Hepatocyte (in vitro differentiated cells): Measurements from ENCODE around the gene PPP4R4. TPM values are rescaled to one million over a fixed set of nuclear protein-coding genes. Genes with fewer than 3 reads are reported as not detected.

ENCODE experiments used
- DNase-seq: peaks from one replicate; pipeline ENCODE4 v3.0.0-alpha.2; 2016; ENCODE audit warnings: low spot score
- H2AFZ ChIP-seq: fragments of 200-600 bp; sonication (generic); 2 replicates; pipeline ENCODE4 v1.6.0; 2016; ENCODE audit warnings: antibody characterized with exemption, mild to moderate bottlenecking
- H3K27ac ChIP-seq: fragments of 200-600 bp; sonication (generic); 2 replicates; pipeline ENCODE4 v1.5.1; 2016; ENCODE audit warnings: mild to moderate bottlenecking
- H3K27me3 ChIP-seq: fragments of 200-600 bp; sonication (generic); 2 replicates; pipeline ENCODE4 v1.6.1; 2016
- H3K36me3 ChIP-seq: fragments of 200-600 bp; sonication (generic); replicated peaks from 2 replicates; pipeline ENCODE4 v1.5.1; 2016; ENCODE audit warnings: low read depth; ENCODE audit not compliant: insufficient read depth
- H3K4me1 ChIP-seq: fragments of 200-600 bp; sonication (generic); 2 replicates; pipeline ENCODE4 v1.5.1; 2016; ENCODE audit warnings: mild to moderate bottlenecking, moderate library complexity; ENCODE audit not compliant: insufficient read depth
- H3K4me2 ChIP-seq: fragments of 200-600 bp; sonication (generic); 2 replicates; pipeline ENCODE4 v1.6.0; 2016
- H3K4me3 ChIP-seq: fragments of 200-600 bp; sonication (generic); 2 replicates; pipeline ENCODE4 v1.5.1; 2016; ENCODE audit warnings: mild to moderate bottlenecking
- H3K79me2 ChIP-seq: fragments of 200-600 bp; sonication (generic); 2 replicates; pipeline ENCODE4 v1.6.0; 2017; ENCODE audit warnings: mild to moderate bottlenecking
- H3K9me2 ChIP-seq: fragments of 200-600 bp; sonication (generic); replicated peaks from 2 replicates; pipeline ENCODE4 v1.6.0; 2017; ENCODE audit warnings: mild to moderate bottlenecking; ENCODE audit not compliant: insufficient read depth
- H3K9me3 ChIP-seq: fragments of 200-600 bp; sonication (generic); 2 replicates; pipeline ENCODE4 v1.5.1; 2016; ENCODE audit warnings: low read depth, mild to moderate bottlenecking
- H4K20me1 ChIP-seq: fragments of 200-600 bp; sonication (generic); 2 replicates; pipeline ENCODE4 v1.6.0; 2016; ENCODE audit warnings: mild to moderate bottlenecking; ENCODE audit not compliant: insufficient read depth, poor library complexity, severe bottlenecking
- CTCF ChIP-seq: fragments of 200-600 bp; sonication (generic); IDR thresholded peaks from 2 replicates; pipeline ENCODE4 v1.5.1; 2016; ENCODE audit warnings: antibody characterized with exemption, mild to moderate bottlenecking; ENCODE audit not compliant: poor library complexity
- EZH2 ChIP-seq: fragments of 200-600 bp; sonication (generic); IDR thresholded peaks from 2 replicates; pipeline ENCODE4 v1.6.1; 2016; ENCODE audit warnings: antibody characterized with exemption, mild to moderate bottlenecking, borderline replicate concordance
- EZH2phosphoT487 ChIP-seq: fragments of 200-600 bp; sonication (generic); IDR thresholded peaks from one replicate; pipeline ENCODE4 v1.6.1; 2018; ENCODE audit warnings: antibody characterized with exemption, mild to moderate bottlenecking, low read depth, moderate library complexity; ENCODE audit not compliant: unreplicated experiment, severe bottlenecking
- WGBS: methylation state at CpG from one replicate; pipeline ENCODE4 v1.1.6; 2016; ENCODE audit warnings: low lambda C conversion rate; ENCODE audit errors: missing lambda C conversion rate; 5-methylcytosine and 5-hydroxymethylcytosine counted together
- polyA plus RNA-seq: library from polyadenylated mRNA; unstranded; fragments of >200 nt; fragmentation: Nextera tagmentation; extraction: Ambion mirVana; gene quantifications from 2 replicates; pipeline ENCODE4 v1.2.1, GENCODE V29; 2016
- total RNA-seq: library from RNA; depleted of rRNA; stranded (reverse); fragments of >200 nt; gene quantifications from 2 replicates; pipeline ENCODE4 v1.2.3, GENCODE V29; 2014

The PPP4R4 gene
- total and polyA plus RNA-seq, 2 experiments from 2014 or later, result 1.0 to 3.8 TPM

DNA sequence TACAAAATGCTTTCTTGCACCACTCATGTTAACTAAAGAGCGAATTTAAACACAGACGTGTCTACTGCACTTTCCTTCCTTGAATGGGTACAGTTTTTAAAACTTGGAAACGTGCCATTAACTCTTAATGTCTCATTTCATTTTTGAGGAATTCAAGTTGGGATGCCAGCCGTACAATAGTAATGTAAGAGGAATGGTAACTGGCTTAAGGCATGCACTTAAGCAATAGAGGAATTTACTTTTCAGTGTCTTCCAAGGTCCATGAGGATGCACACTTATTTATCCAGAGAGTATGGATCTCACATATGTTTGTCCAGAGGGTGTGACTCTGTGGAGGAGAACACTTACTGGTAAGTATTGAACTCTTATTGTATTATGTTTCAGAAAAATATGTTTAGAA, 52.9 kb downstream of the PPP4R4 start:
- no peak for DNase-seq
- no peak overlapping the region for H3K4me2 ChIP-seq

GRCh38 chr14:94237046-94237445, 62.9 kb downstream of the PPP4R4 start:
- H3K9me2 ChIP-seq, result no peaks in the 10 kb centered on the region
- TF ChIP-seq EZH2 (no peak), CTCF (no peak), EZH2phosphoT487 (no peak)
- H3K27me3 ChIP-seq, result no peaks in the 10 kb centered on the region
- no peaks in the 10 kb centered on the region for H3K4me1 ChIP-seq
- no peaks in the 10 kb centered on the region for H3K36me3 ChIP-seq
- H3K4me3 ChIP-seq, result no peak overlapping the region
- no peaks in the 10 kb centered on the region for H3K9me3 ChIP-seq
- no peak overlapping the region for H3K4me2 ChIP-seq
- DNase-seq, result no peak
- H2AFZ ChIP-seq, result no peak overlapping the region
- no peaks in the 10 kb centered on the region for H4K20me1 ChIP-seq
- H3K27ac ChIP-seq, result no peak overlapping the region
- no peaks in the 10 kb centered on the region for H3K79me2 ChIP-seq

More for the DNA sequence above, 52.9 kb downstream of the PPP4R4 start:
- no peak overlapping the region for H3K4me3 ChIP-seq
- H3K27ac ChIP-seq, result no peak overlapping the region
- TF ChIP-seq EZH2, result no peak
- TF ChIP-seq EZH2phosphoT487, result no peak
- TF ChIP-seq CTCF, result no peak
- no peaks in the 10 kb centered on the region for H3K9me2 ChIP-seq
- no peaks in the 10 kb centered on the region for H3K79me2 ChIP-seq
- no peak overlapping the region for H2AFZ ChIP-seq
- no peaks in the 10 kb centered on the region for H3K4me1 ChIP-seq
- no peaks in the 10 kb centered on the region for H4K20me1 ChIP-seq
- H3K9me3 ChIP-seq, result no peaks in the 10 kb centered on the region
- 69% methylated on average over 4 of the region's 4 CpGs for WGBS
- H3K27me3 ChIP-seq, result no peaks in the 10 kb centered on the region
- no peaks in the 10 kb centered on the region for H3K36me3 ChIP-seq

- Histone ChIP-seq H3K79me2 (no peaks in the 10 kb centered on the region), H3K9me2 (no peaks in the 10 kb centered on the region), H3K9me3 (no peaks in the 10 kb centered on the region), H2AFZ (no peak overlapping the region), H3K27ac (no peak overlapping the region), H3K4me1 (no peaks in the 10 kb centered on the region), H3K4me3 (no peak overlapping the region), H4K20me1 (no peaks in the 10 kb centered on the region), H3K4me2 (no peak overlapping the region), H3K27me3 (no peaks in the 10 kb centered on the region), H3K36me3 (no peaks in the 10 kb centered on the region)
- 82% methylated on average over 4 of the region's 4 CpGs for WGBS
- DNase-seq, result no peak
- TF ChIP-seq EZH2phosphoT487 (no peak), CTCF (no peak), EZH2 (no peak)
Observed at GRCh38 chr14:94237983-94238382, 63.9 kb downstream of the PPP4R4 start.

- H3K36me3 ChIP-seq, result no peaks in the 10 kb centered on the region
- H3K27ac ChIP-seq, result no peak overlapping the region
- H4K20me1 ChIP-seq, result no peaks in the 10 kb centered on the region
- no peak overlapping the region for H2AFZ ChIP-seq
- DNase-seq, result no peak
- H3K4me3 ChIP-seq, result no peak overlapping the region
- no peaks in the 10 kb centered on the region for H3K79me2 ChIP-seq
- no peaks in the 10 kb centered on the region for H3K9me3 ChIP-seq
- no peak overlapping the region for H3K4me2 ChIP-seq
- H3K27me3 ChIP-seq, result no peaks in the 10 kb centered on the region
- TF ChIP-seq EZH2phosphoT487 (no peak), CTCF (no peak), EZH2 (no peak)
- no peaks in the 10 kb centered on the region for H3K9me2 ChIP-seq
- no peaks in the 10 kb centered on the region for H3K4me1 ChIP-seq
- 93% methylated on average over 2 of the region's 2 CpGs for WGBS
Observed at GRCh38 chr14:94239406-94239805, 65.3 kb downstream of the PPP4R4 start.
